NCI-H2227 treated with DMSO at 0.1 percent for 48 hours (cell line): Measurements from ENCODE around the gene KCNQ1.

Experiments used
- DNase-seq: peaks from one replicate; lab custom pipeline; 2025; lab: John Stamatoyannopoulos, UW

KCNQ1 gene

GRCh38 chr11:2511421-2512369 lies 66.9 kb downstream of the KCNQ1 start:
- DNase-seq: no peak

- DNase-seq: no peak
Observed at GRCh38 chr11:2512431-2513407, 67.9 kb downstream of the KCNQ1 start.

GRCh38 chr11:2513441-2513840 lies 68.6 kb downstream of the KCNQ1 start:
- no peak for DNase-seq

GRCh38 chr11:2515401-2516275 lies 70.8 kb downstream of the KCNQ1 start:
- DNase-seq: no peak

- no peak for DNase-seq
Observed at GRCh38 chr11:2516276-2517015, 71.6 kb downstream of the KCNQ1 start.

GRCh38 chr11:2517016-2517385 lies 72.2 kb downstream of the KCNQ1 start:
- DNase-seq: no peak

- DNase-seq: no peak
Observed at GRCh38 chr11:2517386-2518064, 72.7 kb downstream of the KCNQ1 start.

GRCh38 chr11:2518111-2518982 lies 73.5 kb downstream of the KCNQ1 start:
- DNase-seq: no peak

- no peak for DNase-seq
Observed at GRCh38 chr11:2518983-2519340, 74.2 kb downstream of the KCNQ1 start.

GRCh38 chr11:2519517-2519861 lies 74.7 kb downstream of the KCNQ1 start:
- no peak for DNase-seq

GRCh38 chr11:2519862-2520735 lies 75.3 kb downstream of the KCNQ1 start:
- DNase-seq: no peak

- no peak for DNase-seq
Observed at GRCh38 chr11:2520736-2521035, 75.9 kb downstream of the KCNQ1 start.

- no peak for DNase-seq
Observed at GRCh38 chr11:2521081-2521732, 76.4 kb downstream of the KCNQ1 start.

GRCh38 chr11:2521733-2522630 lies 77.2 kb downstream of the KCNQ1 start:
- DNase-seq: no peak

- no peak for DNase-seq
Observed at GRCh38 chr11:2522631-2523255, 77.9 kb downstream of the KCNQ1 start.

- DNase-seq: no peak
Observed at GRCh38 chr11:2523821-2524391, 79.1 kb downstream of the KCNQ1 start.
